Astrocyte (in vitro differentiated cells and primary cell): ENCODE data around the gene C21orf91. TPM values are rescaled to one million over a fixed set of nuclear protein-coding genes. Genes with fewer than 3 reads are reported as not detected.

ENCODE experiments used
- DNase-seq: peaks from one replicate; pipeline ENCODE4 v3.0.0-alpha.2; 2010; ENCODE audit warnings: low read depth
- FAIRE-seq: peaks from 2 replicates; lab custom pipeline; 2011; peaks lifted over from hg19 to GRCh38; lab: Jason Lieb, UNC
- H2AFZ ChIP-seq: 2 replicates; pipeline ENCODE4 v1.6.0; 2012; ENCODE audit warnings: low read depth, low read length, inconsistent platforms
- H3K27ac ChIP-seq: 2 replicates; pipeline ENCODE4 v1.5.1; 2011; ENCODE audit warnings: low read depth, low read length, inconsistent platforms
- H3K27me3 ChIP-seq: 2 replicates; pipeline ENCODE4 v1.6.0; 2011; ENCODE audit warnings: low read length, inconsistent platforms; ENCODE audit not compliant: insufficient read depth
- H3K36me3 ChIP-seq: 2 replicates; pipeline ENCODE4 v1.5.1; 2011; ENCODE audit warnings: low read length, inconsistent platforms; ENCODE audit not compliant: insufficient read depth
- H3K4me1 ChIP-seq: 2 replicates; pipeline ENCODE4 v1.5.1; 2011; ENCODE audit warnings: low read length, inconsistent platforms; ENCODE audit not compliant: insufficient read depth
- H3K4me2 ChIP-seq: 2 replicates; pipeline ENCODE4 v1.6.0; 2012; ENCODE audit warnings: low read length, inconsistent platforms
- H3K4me3 ChIP-seq: 2 replicates; pipeline ENCODE4 v1.5.1; 2011; ENCODE audit warnings: low read depth, mild to moderate bottlenecking, low read length, inconsistent platforms; ENCODE audit not compliant: insufficient read depth
- H3K79me2 ChIP-seq: 2 replicates; pipeline ENCODE4 v1.6.0; 2012; ENCODE audit warnings: mild to moderate bottlenecking, low read length, inconsistent platforms; ENCODE audit not compliant: insufficient read depth
- H3K9ac ChIP-seq: 2 replicates; pipeline ENCODE4 v1.6.0; 2012; ENCODE audit warnings: mild to moderate bottlenecking, low read length, inconsistent platforms
- H3K9me3 ChIP-seq: 2 replicates; pipeline ENCODE4 v1.5.1; 2012; ENCODE audit warnings: low read depth, mild to moderate bottlenecking, low read length, inconsistent platforms; ENCODE audit not compliant: insufficient read depth
- H4K20me1 ChIP-seq: 2 replicates; pipeline ENCODE4 v1.6.0; 2012; ENCODE audit warnings: low read length, inconsistent platforms; ENCODE audit not compliant: insufficient read depth
- H3K27ac Mint-ChIP-seq: one replicate; pipeline ENCODE4 v1.8.0; 2021; ENCODE audit warnings: mild to moderate bottlenecking, mixed read lengths; ENCODE audit not compliant: unreplicated experiment
- H3K27me3 Mint-ChIP-seq: one replicate; pipeline ENCODE4 v1.8.0; 2021; ENCODE audit warnings: low read depth, mixed read lengths; ENCODE audit not compliant: unreplicated experiment
- H3K36me3 Mint-ChIP-seq: one replicate; pipeline ENCODE4 v1.8.0; 2021; ENCODE audit warnings: low read depth, mixed read lengths; ENCODE audit not compliant: unreplicated experiment
- H3K4me1 Mint-ChIP-seq: one replicate; pipeline ENCODE4 v1.8.0; 2021; ENCODE audit warnings: low read depth, mixed read lengths; ENCODE audit not compliant: unreplicated experiment
- H3K4me3 Mint-ChIP-seq: one replicate; pipeline ENCODE4 v1.8.0; 2021; ENCODE audit warnings: mild to moderate bottlenecking, moderate library complexity, mixed read lengths; ENCODE audit not compliant: unreplicated experiment
- H3K9me3 Mint-ChIP-seq: one replicate; pipeline ENCODE4 v1.8.0; 2021; ENCODE audit warnings: mild to moderate bottlenecking, mixed read lengths; ENCODE audit not compliant: unreplicated experiment
- EZH2 ChIP-seq: IDR thresholded peaks from 2 replicates; pipeline ENCODE4 v1.6.1; 2012; ENCODE audit warnings: mild to moderate bottlenecking, low read length, inconsistent platforms; ENCODE audit not compliant: insufficient read depth
- total RNA-seq: library from RNA; stranded (reverse); gene quantifications from 2 replicates; pipeline ENCODE4 v1.2.1, GENCODE V29; 2021
- TF ChIP-seq, protein P1 (sequence below): IDR thresholded peaks from 2 replicates; pipeline ENCODE4 v1.5.1; 2011; ENCODE audit warnings: low read depth, mild to moderate bottlenecking, inconsistent platforms, low read length, moderate library complexity; ENCODE audit not compliant: insufficient read depth

Gene C21orf91
- total RNA-seq, 1 donor from 2014 or later: 31.9 TPM

DNA sequence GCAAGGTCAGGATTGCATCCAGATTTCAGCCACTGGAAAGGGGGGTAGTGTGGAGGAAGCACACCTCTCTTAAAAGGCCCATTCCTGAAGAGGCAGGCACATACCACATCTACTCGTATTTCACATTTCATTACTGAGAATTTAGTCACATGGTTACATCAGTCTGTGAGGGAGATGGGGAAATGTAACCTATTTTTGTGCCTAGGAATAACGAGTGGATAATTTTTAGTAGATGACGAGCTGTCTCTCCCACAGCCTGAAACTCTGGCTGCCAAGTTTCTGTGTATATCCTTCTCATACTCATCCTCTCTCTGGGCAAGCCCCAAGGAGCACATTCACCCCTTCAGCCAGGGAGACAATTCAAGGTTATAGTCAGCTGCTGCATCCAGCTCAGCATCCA lies 10.3 kb upstream of the C21orf91 start:
- no peaks in the 10 kb centered on the region for H3K36me3 ChIP-seq
- no peak overlapping the region for H3K4me3 ChIP-seq
- no peak overlapping the region for H3K9ac ChIP-seq
- no peaks in the 10 kb centered on the region for H4K20me1 ChIP-seq
- H2AFZ ChIP-seq: no peak overlapping the region
- H3K27ac Mint-ChIP-seq: peak overlapping the region; percentile 70
- no peaks in the 10 kb centered on the region for H3K27me3 ChIP-seq
- H3K27ac ChIP-seq: no peak overlapping the region
- FAIRE-seq (peak; percentile 32), DNase-seq (peak; percentile 56)
- no peaks in the 10 kb centered on the region for H3K4me1 ChIP-seq
- TF ChIP-seq EZH2: no peak
- TF ChIP-seq, protein P1, sequence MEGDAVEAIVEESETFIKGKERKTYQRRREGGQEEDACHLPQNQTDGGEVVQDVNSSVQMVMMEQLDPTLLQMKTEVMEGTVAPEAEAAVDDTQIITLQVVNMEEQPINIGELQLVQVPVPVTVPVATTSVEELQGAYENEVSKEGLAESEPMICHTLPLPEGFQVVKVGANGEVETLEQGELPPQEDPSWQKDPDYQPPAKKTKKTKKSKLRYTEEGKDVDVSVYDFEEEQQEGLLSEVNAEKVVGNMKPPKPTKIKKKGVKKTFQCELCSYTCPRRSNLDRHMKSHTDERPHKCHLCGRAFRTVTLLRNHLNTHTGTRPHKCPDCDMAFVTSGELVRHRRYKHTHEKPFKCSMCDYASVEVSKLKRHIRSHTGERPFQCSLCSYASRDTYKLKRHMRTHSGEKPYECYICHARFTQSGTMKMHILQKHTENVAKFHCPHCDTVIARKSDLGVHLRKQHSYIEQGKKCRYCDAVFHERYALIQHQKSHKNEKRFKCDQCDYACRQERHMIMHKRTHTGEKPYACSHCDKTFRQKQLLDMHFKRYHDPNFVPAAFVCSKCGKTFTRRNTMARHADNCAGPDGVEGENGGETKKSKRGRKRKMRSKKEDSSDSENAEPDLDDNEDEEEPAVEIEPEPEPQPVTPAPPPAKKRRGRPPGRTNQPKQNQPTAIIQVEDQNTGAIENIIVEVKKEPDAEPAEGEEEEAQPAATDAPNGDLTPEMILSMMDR: no peak
- H3K9me3 ChIP-seq: no peaks in the 10 kb centered on the region
- H3K4me2 ChIP-seq: peak overlapping the region; percentile 5
- H3K36me3 Mint-ChIP-seq: no peaks in the 10 kb centered on the region
- H3K79me2 ChIP-seq: no peaks in the 10 kb centered on the region
- H3K9me3 Mint-ChIP-seq: no peaks in the 10 kb centered on the region
- no peak overlapping the region for H3K4me3 Mint-ChIP-seq
- H3K4me1 Mint-ChIP-seq: peaks cover 24% of the 10 kb centered on the region
- H3K27me3 Mint-ChIP-seq: no peaks in the 10 kb centered on the region

DNA sequence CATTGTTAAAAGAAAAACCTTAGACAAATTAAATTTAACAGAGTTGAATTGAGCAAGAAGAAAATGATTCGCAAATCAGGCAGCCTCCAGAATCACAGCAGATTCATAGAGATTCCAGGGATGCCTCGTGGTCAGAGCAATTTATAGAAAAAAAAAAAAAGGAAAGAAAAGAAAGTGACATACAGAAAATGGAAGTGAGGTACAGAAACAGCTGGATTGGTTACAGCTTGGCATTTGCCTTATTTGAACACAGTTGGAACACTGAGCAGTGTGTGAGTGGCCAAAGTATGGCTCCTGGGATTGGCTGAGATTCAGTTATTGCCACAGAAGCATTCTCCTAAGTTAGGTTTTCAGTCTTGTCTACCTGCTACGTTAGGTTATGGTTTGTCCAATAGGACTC lies 9.1 kb upstream of the C21orf91 start:
- peak overlapping the region; percentile 5 for H3K4me2 ChIP-seq
- no peaks in the 10 kb centered on the region for H3K36me3 ChIP-seq
- no peak overlapping the region for H2AFZ ChIP-seq
- no peaks in the 10 kb centered on the region for H3K79me2 ChIP-seq
- DNase-seq (peak; percentile 43), FAIRE-seq (no peak)
- no peak overlapping the region for H3K27ac ChIP-seq
- H3K9ac ChIP-seq: no peak overlapping the region
- H3K9me3 ChIP-seq: no peaks in the 10 kb centered on the region
- H3K27me3 ChIP-seq: no peaks in the 10 kb centered on the region
- Mint-ChIP-seq H3K27me3 (no peaks in the 10 kb centered on the region), H3K36me3 (no peaks in the 10 kb centered on the region), H3K4me3 (no peak overlapping the region), H3K27ac (peak overlapping the region; percentile 91), H3K9me3 (no peaks in the 10 kb centered on the region), H3K4me1 (peaks cover 24% of the 10 kb centered on the region)
- H3K4me1 ChIP-seq: no peaks in the 10 kb centered on the region
- H4K20me1 ChIP-seq: no peaks in the 10 kb centered on the region
- no peak overlapping the region for H3K4me3 ChIP-seq
- TF ChIP-seq EZH2: no peak
- TF ChIP-seq, protein P1: no peak

DNA sequence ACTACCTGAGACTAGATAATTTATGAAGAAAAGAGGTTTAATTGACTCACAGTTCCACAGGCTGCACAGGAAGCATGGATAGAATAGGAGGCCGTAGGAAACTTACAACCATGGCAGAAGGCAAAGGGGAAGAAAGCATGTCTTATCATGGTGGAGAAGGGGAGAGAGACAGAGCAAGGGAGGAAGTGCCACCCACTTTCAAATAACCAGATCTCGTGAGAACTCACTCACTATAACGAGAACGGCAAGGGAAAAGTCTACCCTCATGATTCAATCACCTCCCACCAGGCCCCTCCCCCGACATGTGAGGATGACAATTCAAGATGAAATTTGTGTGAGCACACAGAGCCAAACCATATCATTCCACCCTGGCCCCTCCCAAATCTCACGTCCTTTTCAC lies 4.7 kb upstream of the C21orf91 start:
- H3K4me3 Mint-ChIP-seq: no peak overlapping the region

More for the DNA sequence above, 4.7 kb upstream of the C21orf91 start:
- no peaks in the 10 kb centered on the region for H3K36me3 ChIP-seq
- TF ChIP-seq, protein P1: no peak
- no peak for TF ChIP-seq EZH2
- H3K9me3 ChIP-seq: no peaks in the 10 kb centered on the region
- no peak overlapping the region for H3K27ac ChIP-seq
- H3K4me2 ChIP-seq: no peak overlapping the region
- DNase-seq: no peak
- H2AFZ ChIP-seq: no peak overlapping the region
- H4K20me1 ChIP-seq: no peaks in the 10 kb centered on the region
- H3K27me3 ChIP-seq: no peaks in the 10 kb centered on the region
- no peaks in the 10 kb centered on the region for H3K27me3 Mint-ChIP-seq
- H3K4me3 ChIP-seq: no peak overlapping the region
- H3K4me1 Mint-ChIP-seq: peaks cover 17% of the 10 kb centered on the region
- H3K9me3 Mint-ChIP-seq: no peaks in the 10 kb centered on the region
- peaks cover 2% of the 10 kb centered on the region for H3K79me2 ChIP-seq
- no peak overlapping the region for H3K27ac Mint-ChIP-seq
- no peaks in the 10 kb centered on the region for H3K36me3 Mint-ChIP-seq
- H3K9ac ChIP-seq: no peak overlapping the region
- no peaks in the 10 kb centered on the region for H3K4me1 ChIP-seq
- FAIRE-seq: no peak
